ENCODE results near the gene CHST13.

DNA sequence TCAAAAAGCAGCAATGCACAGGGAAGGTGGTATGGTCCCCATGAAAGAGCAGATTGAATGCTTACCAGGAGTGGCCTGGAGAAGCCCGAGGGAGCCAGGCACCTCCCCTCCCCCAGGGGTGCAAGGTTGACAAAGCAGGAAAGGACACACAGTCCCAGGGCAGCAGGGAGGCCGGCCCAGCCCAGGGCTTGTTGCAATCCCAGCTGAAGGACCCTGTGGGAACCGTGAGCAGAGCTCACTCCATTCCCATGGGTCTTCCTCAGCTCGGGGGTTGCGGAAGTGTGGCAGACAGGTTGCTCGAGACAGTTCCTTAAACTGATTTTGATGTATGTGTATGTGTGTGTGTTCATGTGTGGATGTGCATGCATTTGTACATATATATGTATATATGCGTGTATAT lies 22.2 kb upstream of the CHST13 start:
- no peak for TF ChIP-seq ZNF292 (tag by site-specific recombination; IDR thresholded peaks at IDR 0.05; ENCODE audit: borderline replicate concordance, low read depth)
- TF ChIP-seq, protein P1, sequence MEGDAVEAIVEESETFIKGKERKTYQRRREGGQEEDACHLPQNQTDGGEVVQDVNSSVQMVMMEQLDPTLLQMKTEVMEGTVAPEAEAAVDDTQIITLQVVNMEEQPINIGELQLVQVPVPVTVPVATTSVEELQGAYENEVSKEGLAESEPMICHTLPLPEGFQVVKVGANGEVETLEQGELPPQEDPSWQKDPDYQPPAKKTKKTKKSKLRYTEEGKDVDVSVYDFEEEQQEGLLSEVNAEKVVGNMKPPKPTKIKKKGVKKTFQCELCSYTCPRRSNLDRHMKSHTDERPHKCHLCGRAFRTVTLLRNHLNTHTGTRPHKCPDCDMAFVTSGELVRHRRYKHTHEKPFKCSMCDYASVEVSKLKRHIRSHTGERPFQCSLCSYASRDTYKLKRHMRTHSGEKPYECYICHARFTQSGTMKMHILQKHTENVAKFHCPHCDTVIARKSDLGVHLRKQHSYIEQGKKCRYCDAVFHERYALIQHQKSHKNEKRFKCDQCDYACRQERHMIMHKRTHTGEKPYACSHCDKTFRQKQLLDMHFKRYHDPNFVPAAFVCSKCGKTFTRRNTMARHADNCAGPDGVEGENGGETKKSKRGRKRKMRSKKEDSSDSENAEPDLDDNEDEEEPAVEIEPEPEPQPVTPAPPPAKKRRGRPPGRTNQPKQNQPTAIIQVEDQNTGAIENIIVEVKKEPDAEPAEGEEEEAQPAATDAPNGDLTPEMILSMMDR (tag by site-specific recombination; IDR thresholded peaks at IDR 0.05) = no peak
- TF ChIP-seq, protein P2, sequence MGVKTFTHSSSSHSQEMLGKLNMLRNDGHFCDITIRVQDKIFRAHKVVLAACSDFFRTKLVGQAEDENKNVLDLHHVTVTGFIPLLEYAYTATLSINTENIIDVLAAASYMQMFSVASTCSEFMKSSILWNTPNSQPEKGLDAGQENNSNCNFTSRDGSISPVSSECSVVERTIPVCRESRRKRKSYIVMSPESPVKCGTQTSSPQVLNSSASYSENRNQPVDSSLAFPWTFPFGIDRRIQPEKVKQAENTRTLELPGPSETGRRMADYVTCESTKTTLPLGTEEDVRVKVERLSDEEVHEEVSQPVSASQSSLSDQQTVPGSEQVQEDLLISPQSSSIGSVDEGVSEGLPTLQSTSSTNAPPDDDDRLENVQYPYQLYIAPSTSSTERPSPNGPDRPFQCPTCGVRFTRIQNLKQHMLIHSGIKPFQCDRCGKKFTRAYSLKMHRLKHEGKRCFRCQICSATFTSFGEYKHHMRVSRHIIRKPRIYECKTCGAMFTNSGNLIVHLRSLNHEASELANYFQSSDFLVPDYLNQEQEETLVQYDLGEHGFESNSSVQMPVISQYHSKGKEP (tag by site-specific recombination; IDR thresholded peaks at IDR 0.05) = no peak
- no peak for TF ChIP-seq ZNF24 (tag by site-specific recombination; IDR thresholded peaks at IDR 0.05)
- TF ChIP-seq GLIS1 (tag by site-specific recombination; IDR thresholded peaks at IDR 0.05) = no peak
- no peak for TF ChIP-seq ZNF660 (tag by site-specific recombination; IDR thresholded peaks at IDR 0.05)
